HG02623 (cell line): ENCODE measurements around the gene CCDC66.

Experiments used
- ATAC-seq: cut with Tn5 transposase; IDR thresholded peaks from one replicate; pipeline ENCODE4 v1.9.1; 2021; ENCODE audit warnings: moderate library complexity; ENCODE audit not compliant: unreplicated experiment

The CCDC66 gene

DNA sequence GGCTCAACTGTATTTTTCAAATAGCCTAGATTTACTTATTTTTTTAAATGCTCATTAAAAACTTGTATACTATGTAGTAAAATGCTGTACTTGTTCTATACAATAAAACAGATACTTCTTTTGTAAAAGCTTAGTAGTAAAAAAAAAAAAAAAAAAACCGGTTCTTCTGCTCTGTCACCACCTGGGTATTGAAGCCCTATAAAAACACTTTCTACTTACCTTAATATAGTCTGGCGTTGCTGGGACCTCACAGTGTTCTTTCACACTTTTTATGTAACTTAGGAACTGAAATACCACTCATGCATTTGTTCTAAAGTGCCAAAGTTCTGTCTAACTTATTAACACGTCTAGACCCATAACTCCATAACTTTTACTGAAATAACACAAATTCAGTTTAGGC is 64.7 kb downstream of the CCDC66 start:
- ATAC-seq: no peak

DNA sequence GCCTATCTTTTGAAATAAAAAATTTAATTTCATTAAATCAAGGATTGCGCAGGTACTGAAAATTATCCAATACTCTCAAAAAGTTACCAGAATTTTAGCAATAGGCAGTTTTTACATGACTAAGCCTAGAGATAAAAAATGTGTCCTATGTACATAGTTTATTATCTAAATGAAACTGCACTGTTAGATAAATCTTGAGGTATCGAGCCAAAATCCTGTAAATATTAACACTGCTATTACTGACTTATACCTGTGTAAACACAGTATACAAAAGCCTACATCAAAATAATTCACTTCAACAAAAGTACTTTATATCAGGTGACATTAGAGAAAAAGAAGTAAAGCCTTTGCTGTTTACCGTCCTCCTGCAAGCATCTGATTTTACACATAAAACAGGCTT is 65.4 kb downstream of the CCDC66 start:
- no peak for ATAC-seq

DNA sequence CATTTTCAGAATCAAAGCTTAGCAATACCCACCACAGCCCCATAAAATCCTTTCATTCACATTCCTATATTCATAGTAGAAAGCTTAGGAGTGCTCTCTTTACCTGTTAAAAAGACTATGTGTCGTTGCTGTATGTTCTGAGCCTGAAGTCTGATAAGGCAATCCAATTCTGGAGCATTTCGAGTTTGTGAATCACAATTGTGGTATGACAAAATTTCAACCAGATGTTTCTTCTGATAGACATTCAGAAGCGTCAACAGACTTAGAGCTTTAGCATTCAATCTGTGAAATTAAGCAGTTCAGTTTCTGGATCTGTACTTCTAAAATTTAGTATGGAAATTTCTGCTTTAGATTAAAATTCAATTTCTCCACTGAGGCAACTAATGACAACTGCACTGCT is 67.8 kb downstream of the CCDC66 start:
- ATAC-seq: no peak

DNA sequence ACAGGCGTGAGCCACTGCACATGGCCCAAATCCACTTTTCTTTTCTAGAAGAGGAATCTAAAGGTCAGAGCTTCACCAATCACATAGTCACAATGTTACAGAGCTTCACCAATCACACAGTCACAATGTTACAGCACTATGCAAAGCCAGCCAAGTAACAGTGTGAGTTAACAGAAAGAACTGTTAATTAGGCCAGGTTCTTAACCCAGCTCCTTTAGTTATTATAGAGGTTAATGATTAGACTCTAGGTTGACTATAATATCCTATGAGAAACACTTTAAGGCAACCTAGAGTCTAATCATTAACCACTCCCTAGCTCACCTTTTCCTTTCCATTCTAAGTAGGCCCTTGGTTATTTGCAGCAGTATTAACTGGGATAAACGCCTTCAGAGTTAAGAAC is 72.1 kb downstream of the CCDC66 start:
- no peak for ATAC-seq

DNA sequence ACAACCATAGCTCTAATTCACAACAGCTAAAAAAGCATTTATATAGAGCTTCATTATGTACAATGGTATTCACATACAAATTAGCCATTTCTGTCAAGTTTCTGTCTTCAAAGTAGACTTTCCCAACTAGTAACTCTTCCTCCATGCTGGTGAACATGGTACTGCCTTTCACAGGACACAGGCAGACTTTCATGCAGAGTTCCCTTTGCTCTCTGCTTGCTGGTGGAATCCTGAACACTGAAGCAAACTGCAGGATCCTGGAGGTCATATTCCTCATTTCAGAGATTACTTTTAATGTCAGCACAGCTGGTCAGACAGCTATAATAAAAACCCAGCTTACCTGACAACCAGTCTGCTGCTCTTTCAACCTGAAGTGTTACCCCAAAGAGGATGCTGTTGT is 72.5 kb downstream of the CCDC66 start:
- ATAC-seq: no peak

DNA sequence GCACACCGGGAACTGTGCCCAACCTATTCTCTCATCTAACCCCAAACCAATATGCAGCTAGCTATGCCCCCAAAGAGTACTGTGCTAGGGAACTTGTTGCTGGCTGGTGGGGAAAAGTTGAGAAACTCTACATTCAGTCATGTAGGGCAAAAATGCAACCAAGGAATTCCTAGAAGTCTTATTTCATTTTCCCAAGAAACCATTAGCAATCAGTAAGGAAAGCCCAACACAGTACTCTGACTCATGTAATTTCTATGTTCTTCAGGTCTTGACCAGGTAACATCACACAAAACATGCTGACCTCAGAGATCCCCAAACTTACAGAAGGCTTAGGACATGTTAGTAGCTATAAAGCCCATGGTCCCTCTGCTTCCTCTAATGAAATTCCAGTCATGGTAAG is 74.0 kb downstream of the CCDC66 start:
- ATAC-seq: no peak

DNA sequence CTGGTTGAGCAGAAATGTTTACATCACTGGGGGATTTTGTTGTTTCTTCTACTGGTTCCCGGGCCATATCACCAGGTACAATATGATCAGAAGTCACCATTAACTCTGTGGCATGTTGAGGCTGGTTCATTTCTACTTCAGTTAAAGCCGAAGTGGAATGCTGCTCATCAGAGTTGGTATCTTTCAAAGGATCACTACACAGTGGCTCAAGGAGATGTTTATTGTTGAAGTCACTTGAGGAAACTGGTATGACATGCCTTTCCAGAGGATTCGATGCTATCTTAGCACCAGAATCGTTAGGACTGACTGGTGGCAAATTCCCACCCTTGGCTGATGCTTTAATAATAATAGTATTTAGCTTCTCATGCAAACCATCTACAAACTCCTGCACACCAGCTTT is 76.2 kb downstream of the CCDC66 start:
- no peak for ATAC-seq

DNA sequence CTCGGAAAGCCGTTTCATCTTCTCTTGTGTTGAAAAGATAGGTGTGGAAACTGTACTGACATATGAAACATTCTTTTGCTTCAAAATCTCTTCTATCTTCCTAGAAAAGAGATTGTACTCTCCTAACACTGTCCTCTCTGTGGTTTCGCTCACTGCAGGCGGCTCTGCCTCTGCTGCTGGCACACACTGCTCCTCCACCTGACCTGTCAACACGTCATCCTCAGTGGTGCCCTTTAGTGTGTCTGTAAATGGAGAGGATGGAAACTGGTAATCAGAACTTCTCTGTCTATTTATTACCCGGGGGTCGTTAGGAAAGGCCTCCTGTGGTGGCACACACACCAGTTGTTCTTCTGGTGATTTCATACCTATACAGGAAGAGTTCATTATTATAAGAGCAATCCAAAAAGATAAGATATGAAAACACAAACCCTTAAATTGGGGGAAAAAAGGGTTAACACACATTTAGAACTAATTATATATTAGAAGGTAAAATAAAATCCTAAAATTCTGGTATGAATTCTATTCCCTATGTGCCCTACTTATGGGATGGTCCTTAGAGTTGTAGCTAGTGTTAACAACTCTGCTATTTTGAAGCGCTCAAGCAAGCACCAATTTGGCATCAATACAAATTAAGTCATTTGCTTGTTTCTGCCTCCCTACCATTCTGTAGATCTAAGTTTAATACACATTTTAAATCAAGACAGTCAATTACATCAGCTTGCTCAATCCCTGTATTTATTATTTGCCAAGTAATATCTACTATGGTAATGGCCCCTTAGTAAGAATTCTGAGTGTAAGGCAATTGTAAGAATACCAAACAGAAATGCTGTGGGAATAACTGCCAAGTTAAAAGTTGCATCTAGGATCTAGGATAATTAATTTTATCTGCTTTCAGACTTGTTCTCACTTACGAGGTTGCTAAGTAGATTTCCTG is 76.9 kb downstream of the CCDC66 start:
- no peak for ATAC-seq

DNA sequence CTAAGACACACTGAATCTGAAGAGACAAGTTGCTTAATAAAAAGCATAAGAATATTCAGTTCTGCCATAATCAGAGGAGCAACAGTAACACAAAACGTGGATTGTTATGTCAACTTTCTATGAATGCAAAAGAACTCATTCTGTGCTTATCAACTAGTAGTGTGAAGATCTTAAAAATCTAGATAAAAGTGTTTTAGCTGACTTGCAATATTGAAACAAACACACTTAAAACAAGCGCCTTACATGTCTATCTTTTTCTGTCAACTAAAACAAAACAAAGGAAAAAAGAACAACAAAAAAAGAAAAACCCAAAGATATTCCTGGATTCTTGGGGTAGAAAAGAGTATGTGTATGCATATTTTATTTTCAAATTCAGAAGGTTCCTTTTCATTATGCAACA is 88.4 kb downstream of the CCDC66 start:
- ATAC-seq: no peak

DNA sequence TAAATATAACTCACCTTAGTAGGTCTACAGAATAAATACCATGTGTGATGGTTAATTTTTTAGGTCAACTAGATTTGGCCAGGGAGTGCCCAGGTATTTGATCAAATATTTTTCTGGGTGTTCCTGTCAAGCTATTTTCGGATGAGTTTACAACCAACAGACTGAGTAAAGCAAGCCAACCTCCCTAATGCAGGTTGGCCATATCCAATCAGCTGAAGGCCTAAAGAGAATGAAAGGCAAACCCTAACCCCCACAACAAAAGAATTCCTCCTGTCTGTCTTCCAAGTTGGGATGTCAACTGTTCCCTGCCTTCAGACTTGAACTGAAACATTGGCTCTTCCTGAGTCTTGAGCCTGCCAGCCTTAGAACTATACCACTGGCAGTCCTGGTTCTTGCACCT is 97.5 kb downstream of the CCDC66 start:
- no peak for ATAC-seq

DNA sequence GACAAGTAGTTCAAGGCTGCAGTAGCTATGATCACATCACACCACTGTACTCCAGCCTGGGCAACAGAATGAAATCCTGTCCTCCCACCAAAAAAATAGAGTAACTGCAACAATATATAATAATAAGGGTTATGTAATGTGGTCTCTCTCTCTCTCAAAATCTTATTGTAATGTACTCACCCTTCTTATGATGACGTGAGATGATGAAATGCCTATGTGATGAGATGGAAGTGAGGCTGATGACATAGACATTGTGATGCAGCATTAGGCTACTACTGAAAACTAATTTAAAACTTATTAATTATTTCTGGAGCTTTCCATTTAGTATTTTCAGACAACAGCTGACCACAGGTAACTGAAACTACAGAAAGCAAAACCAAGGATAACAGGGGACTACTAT is 98.7 kb downstream of the CCDC66 start:
- ATAC-seq: no peak

DNA sequence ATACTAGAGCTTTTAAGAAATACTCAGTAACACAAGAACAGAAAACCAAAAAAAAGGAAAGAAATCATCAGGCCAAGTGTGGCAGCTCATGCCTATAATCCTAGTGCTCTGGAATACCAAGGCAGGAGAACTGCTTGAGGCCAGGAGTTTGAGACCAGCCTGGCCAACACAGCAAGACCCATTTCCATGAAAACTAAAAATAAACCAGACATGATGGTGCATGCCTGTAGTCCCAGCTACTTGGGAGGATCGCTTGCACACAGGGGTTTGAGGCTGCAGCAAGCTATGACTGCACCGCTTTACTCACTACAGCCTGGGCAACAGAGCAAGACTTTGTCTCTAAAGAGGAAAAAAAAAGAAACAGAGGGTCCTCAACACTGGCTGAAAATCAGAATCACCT is 107.8 kb downstream of the CCDC66 start:
- ATAC-seq: no peak

DNA sequence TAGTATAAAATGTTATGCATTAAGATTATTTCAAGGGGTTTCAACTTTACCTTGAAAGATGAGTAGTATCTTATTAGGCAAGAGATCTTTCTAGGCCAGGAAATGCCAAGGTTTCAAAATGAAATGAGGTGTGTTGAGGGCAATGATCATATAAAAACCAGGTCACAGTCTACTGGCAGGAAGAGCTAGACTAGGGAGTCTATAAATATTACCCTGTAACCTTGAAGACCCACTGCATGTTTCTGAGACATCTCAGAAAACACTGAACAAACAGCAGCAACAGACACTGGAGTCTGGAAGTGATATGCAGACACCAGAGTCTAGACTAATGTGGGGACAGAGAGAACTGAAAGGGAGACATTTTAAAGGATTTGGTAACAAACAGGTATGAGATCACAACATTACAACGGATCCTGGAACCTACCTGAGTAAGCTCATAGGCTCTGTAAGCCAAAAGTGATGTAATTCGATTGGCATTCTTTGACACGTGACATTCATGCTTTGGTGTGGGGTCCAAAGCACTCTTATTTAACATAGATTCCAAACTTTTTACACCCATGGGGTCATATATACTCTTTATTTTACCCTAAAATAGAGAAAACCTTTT is 111.1 kb downstream of the CCDC66 start:
- no peak for ATAC-seq
